ENCODE measurements around the gene MAP2K4. TPM values are rescaled to one million over a fixed set of nuclear protein-coding genes. Genes with fewer than 3 reads are reported as not detected.
A peak's percentile ranks its signal among the peaks of the same experiment; 100 is the strongest.

The MAP2K4 gene
- total and polyA plus RNA-seq, 4 donors = 10.7 to 63.6 (median 20.3) TPM

DNA sequence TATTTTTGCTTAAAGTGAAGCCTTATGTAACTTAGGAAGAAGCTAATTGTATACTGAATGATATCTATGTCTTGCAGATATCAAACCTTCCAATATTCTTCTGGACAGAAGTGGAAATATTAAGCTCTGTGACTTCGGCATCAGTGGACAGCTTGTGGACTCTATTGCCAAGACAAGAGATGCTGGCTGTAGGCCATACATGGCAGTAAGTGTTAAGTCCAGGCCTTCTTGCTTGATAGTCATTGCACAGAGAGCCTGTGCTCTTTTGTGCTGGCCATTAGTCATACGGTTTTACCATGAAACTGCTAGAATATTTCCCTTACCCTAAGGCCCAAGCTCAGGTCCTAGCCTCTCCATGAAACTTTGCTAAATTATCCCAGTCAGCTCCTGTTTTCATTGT is 92.5 kb downstream of the MAP2K4 start:
- no peak overlapping the region for H3K4me3 ChIP-seq
- peaks cover 9 to 45% (median 19%) of the 10 kb centered on the region in 4 donors for H3K36me3 ChIP-seq (ENCODE audit: control insufficient read depth in 4 of 4, insufficient read depth in 4 of 4, low read length in 4 of 4)
- no peak overlapping the region for H3K9ac ChIP-seq (ENCODE audit: insufficient read depth in 1 of 2, low read length in 2 of 2)
- no peak overlapping the region for H3K27ac ChIP-seq (ENCODE audit: low read depth in 1 of 2, low read length in 1 of 2)
- no peak for ATAC-seq (ENCODE audit: insufficient read depth, low FRiP score)
- H3K27me3 ChIP-seq (ENCODE audit: control insufficient read depth in 3 of 3, insufficient read depth in 3 of 3, low read length in 2 of 3) = no peaks in the 10 kb centered on the region
- WGBS, 2 donors = 90 to 92% methylated on average over 2 of the region's 2 CpGs
- H3K9me3 ChIP-seq (ENCODE audit: control insufficient read depth in 4 of 4, insufficient read depth in 3 of 4, low read length in 3 of 4) = no peaks in the 10 kb centered on the region
- peak in 2 of 3 donors; percentile 13 to 32 for DNase-seq
- TF ChIP-seq, protein P1, sequence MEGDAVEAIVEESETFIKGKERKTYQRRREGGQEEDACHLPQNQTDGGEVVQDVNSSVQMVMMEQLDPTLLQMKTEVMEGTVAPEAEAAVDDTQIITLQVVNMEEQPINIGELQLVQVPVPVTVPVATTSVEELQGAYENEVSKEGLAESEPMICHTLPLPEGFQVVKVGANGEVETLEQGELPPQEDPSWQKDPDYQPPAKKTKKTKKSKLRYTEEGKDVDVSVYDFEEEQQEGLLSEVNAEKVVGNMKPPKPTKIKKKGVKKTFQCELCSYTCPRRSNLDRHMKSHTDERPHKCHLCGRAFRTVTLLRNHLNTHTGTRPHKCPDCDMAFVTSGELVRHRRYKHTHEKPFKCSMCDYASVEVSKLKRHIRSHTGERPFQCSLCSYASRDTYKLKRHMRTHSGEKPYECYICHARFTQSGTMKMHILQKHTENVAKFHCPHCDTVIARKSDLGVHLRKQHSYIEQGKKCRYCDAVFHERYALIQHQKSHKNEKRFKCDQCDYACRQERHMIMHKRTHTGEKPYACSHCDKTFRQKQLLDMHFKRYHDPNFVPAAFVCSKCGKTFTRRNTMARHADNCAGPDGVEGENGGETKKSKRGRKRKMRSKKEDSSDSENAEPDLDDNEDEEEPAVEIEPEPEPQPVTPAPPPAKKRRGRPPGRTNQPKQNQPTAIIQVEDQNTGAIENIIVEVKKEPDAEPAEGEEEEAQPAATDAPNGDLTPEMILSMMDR (IDR thresholded peaks at IDR 0.05; ENCODE audit: control extremely low read depth, extremely low read depth) = no peak
- peaks cover 0 to 13% (median 0%) of the 10 kb centered on the region in 5 donors for H3K4me1 ChIP-seq (ENCODE audit: control insufficient read depth in 5 of 5, insufficient read depth in 5 of 5, low read length in 5 of 5)

DNA sequence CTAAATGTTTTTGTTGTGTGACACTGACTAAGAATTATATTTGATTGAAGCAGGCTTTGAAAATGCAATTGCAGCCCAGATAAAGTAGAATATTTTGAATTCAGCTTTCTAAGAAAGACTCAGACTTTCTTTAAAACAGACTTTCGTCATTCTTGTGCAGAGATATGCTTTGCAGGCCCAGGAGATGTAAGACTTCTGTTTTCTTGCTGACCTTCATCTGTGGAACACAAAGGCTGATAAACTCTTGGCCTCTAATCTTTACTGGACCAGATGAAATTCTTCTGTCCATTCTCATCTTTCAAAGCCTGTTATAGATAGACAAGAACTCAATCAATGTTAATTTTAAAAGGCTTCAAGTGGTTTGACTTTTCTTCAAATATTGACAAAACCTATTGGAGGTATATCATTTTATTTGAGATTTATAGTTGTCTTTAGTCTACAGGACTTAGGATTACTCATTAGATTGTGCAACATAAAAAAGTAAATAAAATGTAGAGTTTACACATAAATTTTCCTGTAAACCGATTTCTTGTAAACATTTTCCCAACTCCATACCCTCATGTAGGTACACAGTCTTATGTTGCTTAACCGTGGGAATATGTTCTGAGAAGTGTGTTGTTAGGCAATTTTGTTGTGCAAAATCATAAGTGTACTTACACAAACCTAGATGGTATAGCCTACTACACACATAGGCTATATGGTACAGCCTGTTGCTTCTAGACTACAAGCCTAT is 94.2 kb downstream of the MAP2K4 start:
- Histone ChIP-seq H3K27ac (ENCODE audit: low read depth in 1 of 2, low read length in 1 of 2) (no peak overlapping the region), H3K9ac (ENCODE audit: insufficient read depth in 1 of 2, low read length in 2 of 2) (no peak overlapping the region), H3K4me3 (no peak overlapping the region), H3K36me3 (ENCODE audit: control insufficient read depth in 4 of 4, insufficient read depth in 4 of 4, low read length in 4 of 4) (peaks cover 9 to 53% (median 21%) of the 10 kb centered on the region in 4 donors), H3K9me3 (ENCODE audit: control insufficient read depth in 4 of 4, insufficient read depth in 3 of 4, low read length in 3 of 4) (peaks cover 0 to 4% (median 0%) of the 10 kb centered on the region in 4 donors), H3K4me1 (ENCODE audit: control insufficient read depth in 5 of 5, insufficient read depth in 5 of 5, low read length in 5 of 5) (peaks cover 0 to 13% (median 0%) of the 10 kb centered on the region in 5 donors), H3K27me3 (ENCODE audit: control insufficient read depth in 3 of 3, insufficient read depth in 3 of 3, low read length in 2 of 3) (no peaks in the 10 kb centered on the region)
- 77 to 88% methylated on average over 3 of the region's 3 CpGs for WGBS, 2 donors
- DNase-seq (no peak), ATAC-seq (ENCODE audit: insufficient read depth, low FRiP score) (no peak)
- TF ChIP-seq, protein P1 (IDR thresholded peaks at IDR 0.05; ENCODE audit: control extremely low read depth, extremely low read depth) = no peak

GRCh38 chr17:12116143-12116542 is 95.5 kb downstream of the MAP2K4 start:
- Histone ChIP-seq H3K4me1 (ENCODE audit: control insufficient read depth in 5 of 5, insufficient read depth in 5 of 5, low read length in 5 of 5) (peaks cover 0 to 5% (median 0%) of the 10 kb centered on the region in 5 donors), H3K9ac (ENCODE audit: insufficient read depth in 1 of 2, low read length in 2 of 2) (no peak overlapping the region), H3K27ac (ENCODE audit: low read depth in 1 of 2, low read length in 1 of 2) (no peak overlapping the region), H3K9me3 (ENCODE audit: control insufficient read depth in 4 of 4, insufficient read depth in 3 of 4, low read length in 3 of 4) (peaks cover 0 to 4% (median 0%) of the 10 kb centered on the region in 4 donors), H3K36me3 (ENCODE audit: control insufficient read depth in 4 of 4, insufficient read depth in 4 of 4, low read length in 4 of 4) (peaks cover 9 to 53% (median 21%) of the 10 kb centered on the region in 4 donors), H3K4me3 (no peak overlapping the region), H3K27me3 (ENCODE audit: control insufficient read depth in 3 of 3, insufficient read depth in 3 of 3, low read length in 2 of 3) (no peaks in the 10 kb centered on the region)
- DNase-seq (no peak), ATAC-seq (ENCODE audit: insufficient read depth, low FRiP score) (no peak)
- TF ChIP-seq, protein P1 (IDR thresholded peaks at IDR 0.05; ENCODE audit: control extremely low read depth, extremely low read depth) = no peak
